Activated CD4-positive, alpha-beta T cell treated with anti-CD3 and anti-CD28 coated beads, Interleukin-2, amount 50 U/mL, for 16 hours (primary cell): Measurements from ENCODE around the gene RNF150.
"Not testable (repeated sequence)": the region's sequence is repeated elsewhere in the genome, so short reads cannot be mapped to it uniquely, and the experiment has no call there.

Experiments used
- DNase-seq: peaks from one replicate; pipeline ENCODE4 v3.0.0-alpha.2; 2020

The RNF150 gene

GRCh38 chr4:140810591-140811169 is 322.6 kb downstream of the RNF150 start:
- not testable (repeated sequence) for DNase-seq
